Transverse colon (tissue), 4 donors: ENCODE data around the gene YTHDF2. TPM values are rescaled to one million over a fixed set of nuclear protein-coding genes. Genes with fewer than 3 reads are reported as not detected.

Experiments
- DNase-seq: peaks from one replicate; pipeline ENCODE4 v3.0.0-alpha.2; 2019
- H3K27ac ChIP-seq, 4 donors: fragments of 200-600 bp; sonication (generic); 2 replicates each; pipeline ENCODE4 v1.5.1; 2016 to 2018; ENCODE audit warnings: inconsistent platforms in 4 of 4
- H3K27me3 ChIP-seq: fragments of 200-600 bp; sonication (generic); 2 replicates; pipeline ENCODE4 v1.5.1; 2017; ENCODE audit warnings: inconsistent platforms
- H3K36me3 ChIP-seq, 4 donors: fragments of 200-600 bp; sonication (generic); 2 replicates each; pipeline ENCODE4 v1.5.1; 2017 to 2019; ENCODE audit warnings: inconsistent platforms in 4 of 4
- H3K4me1 ChIP-seq, 4 donors: fragments of 200-600 bp; sonication (generic); 2 replicates each; pipeline ENCODE4 v1.5.1; 2017 to 2020; ENCODE audit warnings: inconsistent platforms in 4 of 4
- H3K4me3 ChIP-seq, 4 donors: fragments of 200-600 bp; sonication (generic); 1 replicate in 1 of 4; 2 replicates in 3 of 4; pipeline versions ENCODE4 v1.5.1 to v1.6.1; 2017 to 2019; ENCODE audit warnings: inconsistent platforms in 4 of 4
- H3K9me3 ChIP-seq, 2 donors: fragments of 200-600 bp; sonication (generic); 2 replicates each; pipeline ENCODE4 v1.5.1; 2017 to 2019; ENCODE audit warnings: inconsistent platforms in 2 of 2
- CTCF ChIP-seq, 5 experiments: fragments of 200-600 bp in 3 of 5; fragments of 450-650 bp in 2 of 5; sonication (generic) in 3 of 5; IDR thresholded peaks; 1 replicate in 2 of 5; 2 replicates in 3 of 5; pipeline ENCODE4 v1.5.1; 2016 to 2017; ENCODE audit warnings: antibody characterized with exemption in 5 of 5, inconsistent platforms in 3 of 5, mild to moderate bottlenecking in 2 of 5, moderate library complexity in 1 of 5
- EP300 ChIP-seq: sonication (generic); formaldehyde crosslinking; IDR thresholded peaks from one replicate; pipeline ENCODE4 v1.6.1; 2017; ENCODE audit warnings: antibody characterized with exemption, low read depth
- POLR2A ChIP-seq: fragments of 450-650 bp; IDR thresholded peaks from one replicate; pipeline ENCODE4 v1.6.1; 2016; ENCODE audit warnings: antibody characterized with exemption, mild to moderate bottlenecking, moderate library complexity
- POLR2AphosphoS5 ChIP-seq, 3 donors: sonication (generic); formaldehyde crosslinking; IDR thresholded peaks; one replicate each; pipeline ENCODE4 v1.6.1; 2016; ENCODE audit warnings: antibody characterized with exemption in 3 of 3
- WGBS, 2 donors: methylation state at CpG; one replicate each; pipeline ENCODE4 v1.1.5; 2018; ENCODE audit warnings: low coverage in 1 of 2; 5-methylcytosine and 5-hydroxymethylcytosine counted together
- in situ Hi-C, 4 donors: fragments of 200-750 bp; cut with MboI; loops; one replicate each; pipeline versions ENCODE4 v1.15.0 to v1.15.1; 2017; ENCODE audit warnings: low sequenced_read_pairs in 3 of 4, low pct_ligation_motif_present in 1 of 4, low pct_unique_long_range_greater_than_20kb in 1 of 4
- intact Hi-C: fragments of 100-400 bp; cut with DNase I; formaldehyde crosslinking; loops from one replicate; pipeline ENCODE4 v1.15.1; 2023; ENCODE audit warnings: low total_unique reads
- total RNA-seq, 4 donors: library from RNA; depleted of rRNA; stranded (reverse); fragments of >200 nt; gene quantifications; one replicate each; pipeline ENCODE4 v1.1.0, GENCODE V29; 2016

YTHDF2 gene
- total RNA-seq, 4 donors from 2014 or later = 33.2 to 56.1 (median 45.8) TPM

DNA sequence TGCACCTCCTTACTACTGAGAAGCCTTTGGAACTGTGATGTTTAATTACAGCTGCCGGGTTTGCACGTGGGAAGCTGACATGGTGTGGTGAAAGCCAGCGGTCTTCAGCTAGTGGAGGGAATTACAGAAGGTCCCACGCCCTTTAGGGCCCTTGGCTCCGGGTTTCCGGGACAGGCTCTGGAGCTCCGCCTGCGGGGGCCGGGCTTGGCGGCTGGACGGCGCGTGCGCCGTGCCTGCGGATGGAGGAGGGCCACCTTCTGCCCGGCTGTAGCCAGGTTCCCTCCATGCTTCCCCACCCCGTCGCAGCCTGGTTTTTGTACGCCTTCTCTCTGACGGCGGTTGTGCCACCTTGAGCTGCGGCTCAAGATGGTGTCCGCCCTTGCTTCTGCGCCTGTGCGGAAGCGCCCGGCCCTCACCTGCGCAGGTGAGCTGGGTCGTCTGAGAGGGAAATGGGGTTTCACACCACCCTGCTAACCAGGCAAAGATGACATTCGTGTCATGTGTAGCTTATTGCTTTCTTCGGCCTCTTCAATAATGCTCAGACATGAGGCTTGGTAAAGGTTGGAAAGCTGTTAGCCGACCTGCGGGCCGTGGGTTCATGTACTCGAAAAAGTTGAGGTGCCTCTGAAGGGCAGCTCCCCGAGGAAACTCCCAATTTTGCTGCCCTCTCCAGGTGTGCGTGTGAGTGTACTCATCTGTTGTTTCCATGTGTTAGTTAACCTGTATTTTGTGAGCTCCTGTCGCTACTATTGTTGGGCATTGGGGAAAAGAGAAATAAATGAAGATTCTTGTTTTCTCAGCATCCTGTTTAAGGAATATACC is 38.6 kb downstream of the YTHDF2 start:
- TF ChIP-seq POLR2AphosphoS5 (IDR thresholded peaks at IDR 0.05) (peak in 1 of 3 donors; percentile 65), POLR2A (peak; percentile 69), CTCF (IDR thresholded peaks at IDR 0.05) (peak in 1 of 5 experiments; percentile 13), EP300 (no peak)
- Histone ChIP-seq H3K36me3 (peaks cover 0 to 2% (median 0%) of the 10 kb centered on the region in 4 donors), H3K4me1 (peaks cover 0 to 12% (median 12%) of the 10 kb centered on the region in 4 donors), H3K27ac (peak overlapping the region; percentile 74 to 84 (median 78)), H3K27me3 (no peaks in the 10 kb centered on the region), H3K9me3 (no peaks in the 10 kb centered on the region), H3K4me3 (peak overlapping the region; percentile 7 to 50 (median 39))
- DNase-seq = peak; percentile 86
- intact Hi-C loops (no loop called here), in situ Hi-C loops (loop anchor here in 3 of 4 donors (25.0 kb wide), 2 partner anchors 262 to 437 kb away; no protein-coding TSS in a partner anchor)
- 23% methylated on average over 23 of the region's 39 CpGs; no CpG with 5 or more reads in 1 of the 2 donors for WGBS, 2 donors

DNA sequence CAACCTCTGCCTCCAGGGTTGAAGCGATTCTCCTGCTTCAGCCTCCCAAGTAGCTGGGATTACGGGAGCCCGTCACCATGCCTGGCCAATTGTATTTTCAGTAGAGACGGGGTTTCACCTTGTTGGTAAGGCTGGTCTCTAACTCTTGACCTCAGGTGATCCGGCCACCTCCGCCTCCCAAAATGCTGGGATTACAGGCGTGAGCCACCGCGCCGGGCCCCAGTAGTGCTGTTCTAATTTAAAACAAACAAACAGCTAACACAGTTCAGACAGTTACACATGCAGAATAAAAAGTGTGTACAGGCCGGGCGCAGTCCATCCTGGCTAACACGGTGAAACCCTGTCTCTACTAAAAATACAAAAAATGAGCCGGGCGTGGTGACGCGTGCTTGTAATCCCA is 39.6 kb downstream of the YTHDF2 start:
- Histone ChIP-seq H3K9me3 (no peaks in the 10 kb centered on the region), H3K36me3 (no peaks in the 10 kb centered on the region), H3K4me3 (no peak overlapping the region), H3K27me3 (no peaks in the 10 kb centered on the region), H3K4me1 (peaks cover 0 to 12% (median 12%) of the 10 kb centered on the region in 4 donors), H3K27ac (peak overlapping the region in 1 of 4 donors; percentile 84)
- no peak for DNase-seq
- intact Hi-C loops = no loop called here
- WGBS, 2 donors = 97% methylated on average over 17 of the region's 17 CpGs; no CpG with 5 or more reads in 1 of the 2 donors
- in situ Hi-C loops = loop anchor here in 3 of 4 donors (25.0 kb wide), 2 partner anchors 261 to 436 kb away; no protein-coding TSS in a partner anchor
- TF ChIP-seq POLR2A (no peak), CTCF (IDR thresholded peaks at IDR 0.05) (no peak), EP300 (no peak), POLR2AphosphoS5 (IDR thresholded peaks at IDR 0.05) (no peak)

- Histone ChIP-seq H3K27ac (no peak overlapping the region), H3K36me3 (no peaks in the 10 kb centered on the region), H3K9me3 (no peaks in the 10 kb centered on the region), H3K4me1 (peaks cover 0 to 12% (median 12%) of the 10 kb centered on the region in 4 donors), H3K4me3 (no peak overlapping the region), H3K27me3 (no peaks in the 10 kb centered on the region)
- DNase-seq = no peak
- in situ Hi-C loops = loop anchor here in 3 of 4 donors (25.0 kb wide), 2 partner anchors 259 to 434 kb away; no protein-coding TSS in a partner anchor
- WGBS, 2 donors = 87 to 100% methylated on average over 1 to 2 of the region's 2 CpGs
- TF ChIP-seq CTCF (IDR thresholded peaks at IDR 0.05) = no peak
- intact Hi-C loops = no loop called here
These were observed 41.3 kb downstream of the YTHDF2 start for GRCh38 chr1:28778021-28778420.

GRCh38 chr1:28779751-28780408 is 43.1 kb downstream of the YTHDF2 start:
- TF ChIP-seq POLR2A = no peak
- TF ChIP-seq CTCF (IDR thresholded peaks at IDR 0.05) = no peak
- TF ChIP-seq EP300 = no peak
- TF ChIP-seq POLR2AphosphoS5 (IDR thresholded peaks at IDR 0.05) = no peak
- no peak overlapping the region for H3K27ac ChIP-seq
- no peaks in the 10 kb centered on the region for H3K9me3 ChIP-seq
- no peaks in the 10 kb centered on the region for H3K36me3 ChIP-seq
- in situ Hi-C loops = loop anchor here in 3 of 4 donors (5.0 to 25.0 kb wide), 5 partner anchors 97 to 432 kb away; no protein-coding TSS in a partner anchor
- DNase-seq = no peak
- H3K27me3 ChIP-seq = no peaks in the 10 kb centered on the region
- intact Hi-C loops = no loop called here
- no peak overlapping the region for H3K4me3 ChIP-seq
- peaks cover 0 to 7% (median 6%) of the 10 kb centered on the region in 4 donors for H3K4me1 ChIP-seq
- 86 to 87% methylated on average over 6 of the region's 6 CpGs for WGBS, 2 donors
